Gastrocnemius medialis (tissue), 4 donors: ENCODE measurements around the gene RALBP1.

Experiments
- CTCF ChIP-seq, 5 experiments: fragments of 450-650 bp in 3 of 5; fragments of 200-600 bp in 2 of 5; sonication (generic) in 2 of 5; IDR thresholded peaks in 4 of 5; conservative IDR thresholded peaks in 1 of 5; 1 replicate in 4 of 5; 2 replicates in 1 of 5; pipeline ENCODE4 v1.5.1; 2016 to 2019; ENCODE audit warnings: antibody characterized with exemption in 5 of 5, mild to moderate bottlenecking in 3 of 5, moderate library complexity in 3 of 5
- POLR2A ChIP-seq, 2 donors: fragments of 450-650 bp; IDR thresholded peaks; one replicate each; pipeline ENCODE4 v1.6.1; 2017; ENCODE audit warnings: antibody characterized with exemption in 2 of 2, mild to moderate bottlenecking in 2 of 2, moderate library complexity in 2 of 2

GRCh38 chr18:9557250-9557943 lies 82.1 kb downstream of the RALBP1 start:
- TF ChIP-seq CTCF (IDR thresholded peaks at IDR 0.05 in 4 of 5, conservative IDR thresholded peaks at IDR 0.05 in 1 of 5): no peak
- TF ChIP-seq POLR2A (IDR thresholded peaks at IDR 0.05): no peak
